GM12872 (cell line): ENCODE data around the gene PLVAP.

Source experiments
- TF ChIP-seq, protein P1 (sequence below): IDR thresholded peaks from 3 replicates; pipeline ENCODE4 v1.5.1; 2011; ENCODE audit warnings: low read depth, mild to moderate bottlenecking, low read length, moderate library complexity; ENCODE audit not compliant: insufficient read depth

The PLVAP gene

DNA sequence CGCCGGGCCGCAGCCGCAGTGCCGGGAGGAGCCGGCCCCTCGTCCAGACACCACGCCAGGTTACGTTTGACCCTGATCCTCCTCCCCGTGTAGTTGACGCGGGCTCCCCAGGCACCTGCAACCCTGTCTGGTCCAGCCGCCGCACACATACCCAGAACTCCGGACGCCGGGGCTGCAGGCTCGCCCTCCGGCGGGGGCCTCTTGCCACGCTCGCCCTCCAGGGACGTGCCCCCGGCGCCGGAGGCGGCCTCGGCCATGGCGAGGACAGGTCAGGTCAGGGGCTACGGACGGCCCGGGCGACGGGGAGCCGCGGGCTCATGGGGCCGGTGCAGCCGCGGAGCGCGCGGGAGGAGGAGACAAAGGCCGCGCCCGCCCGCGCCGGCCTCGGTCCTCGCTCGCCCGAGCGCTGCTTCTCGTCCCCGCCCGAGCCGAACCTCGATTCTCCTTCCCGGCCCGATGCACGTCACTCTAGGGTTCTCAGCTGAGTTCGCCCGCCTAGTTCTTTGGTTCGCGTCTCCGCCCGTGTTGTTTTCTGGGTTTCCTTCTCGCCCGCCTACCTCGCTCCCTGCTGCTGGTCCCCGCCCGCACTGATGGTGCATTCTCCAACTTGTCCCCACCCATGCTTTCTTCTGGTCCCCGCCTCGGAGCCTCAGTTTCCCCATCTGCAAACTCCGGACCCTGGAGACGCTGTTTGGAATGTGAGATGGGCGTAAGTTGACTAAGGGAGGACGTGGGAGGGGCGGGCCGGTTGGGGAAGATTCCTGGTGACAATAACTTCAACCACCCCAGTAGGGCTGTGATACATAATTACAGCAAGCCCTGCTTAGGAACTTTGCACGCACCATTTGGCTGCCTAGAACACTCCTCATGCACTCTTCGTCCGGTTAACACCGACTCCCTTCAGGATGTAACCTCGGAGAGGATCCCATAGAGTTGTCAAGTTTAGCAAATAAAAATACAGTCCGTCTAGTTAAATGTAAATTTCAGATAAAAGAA, 42.4 kb downstream of the PLVAP start, which contains the start of gene ANO8:
TSS of gene ANO8 (minus strand) at position 442 of the 996 bp plus-strand sequence. CDS start at position 257, 185 bp downstream.
- TF ChIP-seq, protein P1, sequence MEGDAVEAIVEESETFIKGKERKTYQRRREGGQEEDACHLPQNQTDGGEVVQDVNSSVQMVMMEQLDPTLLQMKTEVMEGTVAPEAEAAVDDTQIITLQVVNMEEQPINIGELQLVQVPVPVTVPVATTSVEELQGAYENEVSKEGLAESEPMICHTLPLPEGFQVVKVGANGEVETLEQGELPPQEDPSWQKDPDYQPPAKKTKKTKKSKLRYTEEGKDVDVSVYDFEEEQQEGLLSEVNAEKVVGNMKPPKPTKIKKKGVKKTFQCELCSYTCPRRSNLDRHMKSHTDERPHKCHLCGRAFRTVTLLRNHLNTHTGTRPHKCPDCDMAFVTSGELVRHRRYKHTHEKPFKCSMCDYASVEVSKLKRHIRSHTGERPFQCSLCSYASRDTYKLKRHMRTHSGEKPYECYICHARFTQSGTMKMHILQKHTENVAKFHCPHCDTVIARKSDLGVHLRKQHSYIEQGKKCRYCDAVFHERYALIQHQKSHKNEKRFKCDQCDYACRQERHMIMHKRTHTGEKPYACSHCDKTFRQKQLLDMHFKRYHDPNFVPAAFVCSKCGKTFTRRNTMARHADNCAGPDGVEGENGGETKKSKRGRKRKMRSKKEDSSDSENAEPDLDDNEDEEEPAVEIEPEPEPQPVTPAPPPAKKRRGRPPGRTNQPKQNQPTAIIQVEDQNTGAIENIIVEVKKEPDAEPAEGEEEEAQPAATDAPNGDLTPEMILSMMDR, result no peak

DNA sequence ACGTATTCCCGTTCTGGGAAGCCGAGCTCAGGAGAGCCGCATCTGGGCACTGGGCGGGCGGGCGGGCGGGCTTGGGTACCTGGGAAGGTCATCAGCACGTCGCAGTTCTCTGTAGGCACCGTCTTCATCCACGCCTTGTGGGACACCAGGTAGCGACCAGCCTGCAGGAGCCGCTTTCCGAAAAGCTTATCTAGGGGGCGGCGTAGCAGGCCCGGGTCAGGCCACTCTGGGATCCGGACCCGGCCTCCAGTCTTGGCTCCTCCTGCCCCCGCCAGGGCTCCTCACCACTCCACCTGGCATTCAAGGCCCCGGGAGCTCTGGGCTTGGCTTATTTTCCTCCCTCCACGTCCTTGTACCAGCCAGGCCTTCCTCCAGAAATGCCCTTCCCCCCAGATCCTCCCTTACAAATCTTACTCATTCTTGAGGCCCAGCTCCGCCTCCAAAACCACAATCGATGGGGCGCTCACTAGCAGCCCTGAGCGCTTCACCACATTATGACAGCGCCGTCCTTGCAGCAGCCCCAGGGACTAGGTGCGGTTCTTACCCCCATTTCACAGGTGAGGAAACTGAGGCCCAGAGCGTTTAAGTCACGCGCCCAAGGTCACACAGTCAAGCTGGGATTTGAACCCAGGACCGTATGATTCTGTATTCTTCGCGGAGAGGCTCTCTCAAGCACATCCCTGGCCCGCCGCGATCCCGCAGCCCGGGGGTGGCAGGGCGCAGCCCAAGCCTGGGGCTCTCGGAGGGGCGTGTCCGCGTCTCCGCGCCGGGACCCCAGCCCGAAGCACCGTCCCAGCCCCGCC, 43.3 kb downstream of the PLVAP start:
- TF ChIP-seq, protein P1, result no peak

DNA sequence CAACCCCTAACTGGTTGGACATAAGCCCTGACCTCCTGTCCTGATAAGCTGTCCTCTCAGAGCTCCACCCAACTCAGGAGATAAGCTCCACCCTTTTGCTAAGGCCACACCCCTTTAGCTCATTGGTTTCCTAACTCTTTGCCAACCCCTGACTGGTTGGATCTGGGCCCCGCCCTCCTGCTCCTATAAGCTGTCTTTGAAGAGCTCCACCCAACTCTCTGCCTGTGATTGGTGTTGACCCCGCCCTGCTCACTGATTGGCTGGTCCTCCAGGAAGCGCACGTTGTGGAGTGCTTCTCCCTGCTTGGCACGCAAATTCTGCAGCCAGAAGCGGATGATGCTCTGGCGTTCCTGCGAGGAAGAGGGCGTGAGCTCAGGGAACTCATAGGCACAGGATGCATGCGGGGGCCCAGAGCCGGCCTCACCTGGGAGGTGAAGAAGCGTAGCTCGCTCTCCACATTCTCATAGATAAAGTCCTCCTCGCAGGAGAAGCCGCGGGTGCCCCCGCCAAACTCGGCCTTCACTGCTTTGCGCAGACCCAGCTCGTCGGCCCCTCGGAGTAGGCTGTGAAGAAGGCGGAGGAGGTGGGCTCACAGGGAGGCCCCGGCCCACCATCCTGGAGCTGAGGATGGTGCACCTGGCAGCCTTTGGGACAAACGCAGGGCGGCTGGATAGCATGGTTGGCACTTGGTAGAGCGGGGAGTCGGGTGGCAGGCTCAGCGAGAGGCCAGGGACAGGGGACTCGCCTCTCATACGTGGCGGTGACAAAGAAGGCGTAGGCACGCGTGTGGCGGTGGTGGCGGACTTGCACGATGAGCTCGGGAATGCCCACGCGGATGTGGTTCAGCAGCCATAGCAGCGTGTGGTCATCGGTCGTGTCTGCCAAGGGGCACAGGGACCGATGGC, 44.2 kb downstream of the PLVAP start:
- TF ChIP-seq, protein P1, result no peak

DNA sequence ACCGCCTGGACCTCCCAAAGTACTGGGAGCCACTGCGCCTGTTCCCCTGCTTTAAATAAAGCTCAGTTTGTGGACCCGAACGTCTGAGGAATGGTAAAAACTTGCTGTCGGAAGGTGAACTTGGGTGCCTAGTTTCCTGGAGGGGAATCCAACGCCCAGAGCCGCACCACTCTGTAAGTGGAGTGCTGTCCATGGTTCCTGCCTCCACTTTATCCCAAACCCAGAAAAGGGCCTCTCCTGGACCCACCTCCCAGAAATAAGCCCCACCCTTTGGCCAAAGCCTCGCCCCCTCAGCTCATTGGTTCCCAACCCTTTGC, 44.8 kb downstream of the PLVAP start:
- TF ChIP-seq, protein P1, result no peak

DNA sequence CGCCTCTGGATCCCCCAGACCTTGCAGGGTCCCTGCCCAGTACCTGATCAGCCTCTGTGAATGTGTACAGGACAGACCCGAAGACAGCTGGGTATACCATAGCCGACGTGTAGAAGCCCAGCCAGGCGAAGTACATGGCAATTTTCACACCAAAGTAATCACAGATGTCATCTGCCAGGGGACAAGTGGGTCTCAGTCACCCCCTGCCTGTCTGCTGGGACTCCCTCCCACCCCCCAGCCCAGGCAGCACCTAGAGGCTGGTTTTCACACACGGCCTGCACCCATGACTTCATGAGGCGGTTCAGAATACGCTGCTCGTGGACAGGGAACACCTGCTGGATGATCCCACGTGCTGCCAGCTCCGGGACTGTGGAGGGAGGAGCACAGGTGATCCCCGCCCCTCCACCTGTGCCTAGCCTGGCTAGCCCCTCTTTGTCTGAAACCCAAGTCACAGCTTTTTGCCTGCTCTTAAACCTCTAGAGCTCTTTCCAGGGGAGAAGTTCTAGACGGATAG, 46.0 kb downstream of the PLVAP start:
- TF ChIP-seq, protein P1, result no peak

DNA sequence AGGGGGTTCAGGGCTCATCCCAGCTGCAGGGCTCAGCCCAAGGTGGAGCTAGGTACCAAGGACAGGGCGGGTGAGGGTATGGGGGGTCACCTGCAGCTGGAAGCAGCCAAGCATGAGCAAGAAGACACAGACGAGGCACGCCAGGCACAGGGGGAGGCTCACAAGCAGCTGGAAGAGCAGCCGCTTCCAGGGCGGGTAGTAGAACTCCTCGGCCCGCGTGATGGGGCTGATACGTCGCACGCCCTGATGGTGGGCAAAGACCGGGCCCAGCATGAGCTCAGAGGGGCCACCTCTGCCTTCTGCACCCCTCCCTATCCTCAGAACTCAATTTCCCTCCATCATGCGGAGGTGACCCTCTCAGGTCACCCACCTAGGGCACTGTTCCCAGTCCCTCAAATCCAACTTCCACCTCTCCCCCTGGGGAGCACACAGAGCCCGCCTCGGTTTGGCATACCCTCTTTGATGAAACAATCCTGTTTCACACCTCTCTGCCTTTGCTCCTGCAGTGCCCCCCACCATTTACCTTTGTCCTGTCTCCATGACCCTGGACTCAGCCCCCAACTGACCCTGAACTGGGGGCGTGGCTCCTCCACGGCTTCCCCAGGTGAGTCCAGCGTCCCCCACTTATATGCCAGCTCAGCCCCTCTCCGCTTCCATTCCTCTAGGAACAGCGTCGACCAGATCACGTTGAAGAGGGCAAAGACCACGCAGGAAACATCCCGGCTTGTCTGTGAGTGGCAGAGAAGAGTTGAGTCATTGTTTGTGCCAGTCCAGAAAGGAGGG, 46.7 kb downstream of the PLVAP start:
- TF ChIP-seq, protein P1, result no peak
